Gastrocnemius medialis (tissue), 4 donors: Measurements from ENCODE around the gene FAM193B.

ENCODE experiments used
- CTCF ChIP-seq, 5 experiments: fragments of 450-650 bp in 3 of 5; fragments of 200-600 bp in 2 of 5; sonication (generic) in 2 of 5; IDR thresholded peaks in 4 of 5; conservative IDR thresholded peaks in 1 of 5; 1 replicate in 4 of 5; 2 replicates in 1 of 5; pipeline ENCODE4 v1.5.1; 2016 to 2019; ENCODE audit warnings: antibody characterized with exemption in 5 of 5, mild to moderate bottlenecking in 3 of 5, moderate library complexity in 3 of 5
- POLR2A ChIP-seq, 2 donors: fragments of 450-650 bp; IDR thresholded peaks; one replicate each; pipeline ENCODE4 v1.6.1; 2017; ENCODE audit warnings: antibody characterized with exemption in 2 of 2, mild to moderate bottlenecking in 2 of 2, moderate library complexity in 2 of 2

- TF ChIP-seq CTCF (IDR thresholded peaks at IDR 0.05 in 4 of 5, conservative IDR thresholded peaks at IDR 0.05 in 1 of 5): no peak
- TF ChIP-seq POLR2A (IDR thresholded peaks at IDR 0.05): no peak
Observed at GRCh38 chr5:177591690-177592009, 37.3 kb upstream of the FAM193B start.
